DND-41 (cell line): ENCODE measurements around the gene RIMKLA.

Source experiments
- EZH2 ChIP-seq: IDR thresholded peaks from 3 replicates; pipeline ENCODE4 v1.6.1; 2012; ENCODE audit warnings: borderline replicate concordance, low read depth, mild to moderate bottlenecking, moderate library complexity, low read length, inconsistent platforms; ENCODE audit not compliant: severe bottlenecking
- TF ChIP-seq, protein P1 (sequence below): IDR thresholded peaks from 2 replicates; pipeline ENCODE4 v1.5.1; 2012; ENCODE audit warnings: borderline replicate concordance, low read length, moderate library complexity, mild to moderate bottlenecking; ENCODE audit not compliant: poor library complexity, severe bottlenecking; ENCODE audit errors: extremely low read depth

DNA sequence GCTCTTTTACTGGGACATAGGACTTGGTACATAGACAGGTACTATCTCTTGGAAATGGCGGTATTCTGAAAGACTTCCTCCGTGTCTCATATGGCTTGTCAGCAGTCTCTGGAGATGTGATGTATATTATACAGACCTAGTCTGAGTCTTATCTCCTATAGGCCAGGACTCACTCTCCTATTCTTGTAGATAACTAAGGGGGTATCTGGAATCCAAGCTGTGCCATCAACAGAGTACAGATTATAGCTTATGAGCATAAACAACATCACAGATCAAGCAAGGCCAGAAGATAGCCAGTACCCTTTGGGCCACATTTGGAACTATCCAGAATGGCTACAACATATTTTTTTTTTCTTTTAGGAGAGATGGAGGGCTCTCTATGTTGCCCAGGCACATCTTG lies 16.1 kb upstream of the RIMKLA start:
- TF ChIP-seq, protein P1, sequence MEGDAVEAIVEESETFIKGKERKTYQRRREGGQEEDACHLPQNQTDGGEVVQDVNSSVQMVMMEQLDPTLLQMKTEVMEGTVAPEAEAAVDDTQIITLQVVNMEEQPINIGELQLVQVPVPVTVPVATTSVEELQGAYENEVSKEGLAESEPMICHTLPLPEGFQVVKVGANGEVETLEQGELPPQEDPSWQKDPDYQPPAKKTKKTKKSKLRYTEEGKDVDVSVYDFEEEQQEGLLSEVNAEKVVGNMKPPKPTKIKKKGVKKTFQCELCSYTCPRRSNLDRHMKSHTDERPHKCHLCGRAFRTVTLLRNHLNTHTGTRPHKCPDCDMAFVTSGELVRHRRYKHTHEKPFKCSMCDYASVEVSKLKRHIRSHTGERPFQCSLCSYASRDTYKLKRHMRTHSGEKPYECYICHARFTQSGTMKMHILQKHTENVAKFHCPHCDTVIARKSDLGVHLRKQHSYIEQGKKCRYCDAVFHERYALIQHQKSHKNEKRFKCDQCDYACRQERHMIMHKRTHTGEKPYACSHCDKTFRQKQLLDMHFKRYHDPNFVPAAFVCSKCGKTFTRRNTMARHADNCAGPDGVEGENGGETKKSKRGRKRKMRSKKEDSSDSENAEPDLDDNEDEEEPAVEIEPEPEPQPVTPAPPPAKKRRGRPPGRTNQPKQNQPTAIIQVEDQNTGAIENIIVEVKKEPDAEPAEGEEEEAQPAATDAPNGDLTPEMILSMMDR: no peak
- TF ChIP-seq EZH2: no peak
